ENCODE data around the gene ARHGAP15. TPM values are rescaled to one million over a fixed set of nuclear protein-coding genes. Genes with fewer than 3 reads are reported as not detected.
A peak's percentile ranks its signal among the peaks of the same experiment; 100 is the strongest.

ARHGAP15 gene
- polyA plus RNA-seq, 1 donor from 2014 or later, result 0.30 TPM

GRCh38 chr2:143792602-143793001 is 663.4 kb downstream of the ARHGAP15 start:
- no peak overlapping the region for H3K4me3 ChIP-seq (ENCODE audit: low read length)
- H3K27ac ChIP-seq (ENCODE audit: low read length), result peak overlapping the region; percentile 47
- no peaks in the 10 kb centered on the region for H4K20me1 ChIP-seq (ENCODE audit: insufficient read depth)
- no peaks in the 10 kb centered on the region for H3K9me3 ChIP-seq (ENCODE audit: low read length)
- no peaks in the 10 kb centered on the region for H3K36me3 ChIP-seq (ENCODE audit: insufficient read depth, low read length)
- no peak overlapping the region for H2AFZ ChIP-seq (ENCODE audit: low read depth, low read length)
- H3K27me3 ChIP-seq (ENCODE audit: insufficient read depth, low read depth, low read length), result no peaks in the 10 kb centered on the region
- H3K79me2 ChIP-seq (replicated peaks; ENCODE audit: insufficient read depth, low read length), result no peaks in the 10 kb centered on the region
- peaks cover 6% of the 10 kb centered on the region for H3F3A ChIP-seq (ENCODE audit: insufficient read depth, low read length, poor library complexity, severe bottlenecking)
- peak; percentile 12 for TF ChIP-seq RAD21 (conservative IDR thresholded peaks at IDR 0.05)
- TF ChIP-seq REST (IDR thresholded peaks at IDR 0.05; ENCODE audit: borderline replicate concordance), result no peak
- peak; percentile 93 for TF ChIP-seq EP300 (conservative IDR thresholded peaks at IDR 0.05; ENCODE audit: poor library complexity, severe bottlenecking)
- no peak for TF ChIP-seq CTCF (IDR thresholded peaks at IDR 0.05; ENCODE audit: poor library complexity, severe bottlenecking)
- TF ChIP-seq POLR2AphosphoS5 (IDR thresholded peaks at IDR 0.05), result peak; percentile 43
- no peak for TF ChIP-seq SMC3 (conservative IDR thresholded peaks at IDR 0.05; ENCODE audit: poor library complexity)
- TF ChIP-seq TAF1 (IDR thresholded peaks at IDR 0.05; ENCODE audit: low read depth), result no peak
- TF ChIP-seq MXI1 (conservative IDR thresholded peaks at IDR 0.05; ENCODE audit: poor library complexity, severe bottlenecking), result no peak
- TF ChIP-seq EZH2 (IDR thresholded peaks at IDR 0.05; ENCODE audit: borderline replicate concordance, insufficient read depth, low read length, poor library complexity, severe bottlenecking), result no peak
- H3K9ac ChIP-seq (ENCODE audit: low read length), result no peak overlapping the region
- H3K4me2 ChIP-seq (ENCODE audit: low read length), result no peak overlapping the region
- H3K9me2 ChIP-seq (ENCODE audit: insufficient read depth, low read length), result no peaks in the 10 kb centered on the region

GRCh38 chr2:143793381-143793780 is 664.2 kb downstream of the ARHGAP15 start:
- Histone ChIP-seq H3K9ac (ENCODE audit: low read length) (no peak overlapping the region), H2AFZ (ENCODE audit: low read depth, low read length) (no peak overlapping the region), H3K4me3 (ENCODE audit: low read length) (no peak overlapping the region)

More at GRCh38 chr2:143793381-143793780, 664.2 kb downstream of the ARHGAP15 start:
- TF ChIP-seq POLR2AphosphoS5 (IDR thresholded peaks at IDR 0.05) (no peak), RAD21 (conservative IDR thresholded peaks at IDR 0.05) (no peak), EP300 (conservative IDR thresholded peaks at IDR 0.05; ENCODE audit: poor library complexity, severe bottlenecking) (no peak), REST (IDR thresholded peaks at IDR 0.05; ENCODE audit: borderline replicate concordance) (no peak), MXI1 (conservative IDR thresholded peaks at IDR 0.05; ENCODE audit: poor library complexity, severe bottlenecking) (no peak), SMC3 (conservative IDR thresholded peaks at IDR 0.05; ENCODE audit: poor library complexity) (no peak), EZH2 (IDR thresholded peaks at IDR 0.05; ENCODE audit: borderline replicate concordance, insufficient read depth, low read length, poor library complexity, severe bottlenecking) (no peak), TAF1 (IDR thresholded peaks at IDR 0.05; ENCODE audit: low read depth) (no peak), CTCF (IDR thresholded peaks at IDR 0.05; ENCODE audit: poor library complexity, severe bottlenecking) (no peak)
- H4K20me1 ChIP-seq (ENCODE audit: insufficient read depth), result no peaks in the 10 kb centered on the region
- H3F3A ChIP-seq (ENCODE audit: insufficient read depth, low read length, poor library complexity, severe bottlenecking), result peaks cover 6% of the 10 kb centered on the region
- H3K9me2 ChIP-seq (ENCODE audit: insufficient read depth, low read length), result no peaks in the 10 kb centered on the region
- H3K4me2 ChIP-seq (ENCODE audit: low read length), result no peak overlapping the region
- H3K27me3 ChIP-seq (ENCODE audit: insufficient read depth, low read depth, low read length), result no peaks in the 10 kb centered on the region
- H3K27ac ChIP-seq (ENCODE audit: low read length), result peak overlapping the region; percentile 30
- no peaks in the 10 kb centered on the region for H3K9me3 ChIP-seq (ENCODE audit: low read length)
- no peaks in the 10 kb centered on the region for H3K79me2 ChIP-seq (replicated peaks; ENCODE audit: insufficient read depth, low read length)
- H3K36me3 ChIP-seq (ENCODE audit: insufficient read depth, low read length), result no peaks in the 10 kb centered on the region
